Measurements from ENCODE around the gene ANKRD24. TPM values are rescaled to one million over a fixed set of nuclear protein-coding genes. Genes with fewer than 3 reads are reported as not detected.

The ANKRD24 gene
- total and polyA plus RNA-seq, 2 of the 13 experiments (the other 11 are each of a cell fraction or from before 2014, with no cell fraction given), result 0.13 to 0.24 TPM

- in situ Hi-C loops (cut with HindIII; ENCODE audit: extremely low pct_ligation_motif_present, low pct_unique_long_range_greater_than_20kb) (no loop called here), intact Hi-C loops (cut with micrococcal nuclease; ENCODE audit: unreplicated experiment) (no loop called here)
- FAIRE-seq, result no peak
- Histone ChIP-seq H4K20me1 (ENCODE audit: insufficient read depth, low read length) (no peaks in the 10 kb centered on the region), H3K27me3 (ENCODE audit: control insufficient read depth in 1 of 2, insufficient read depth in 2 of 2, low read length in 2 of 2) (no peaks in the 10 kb centered on the region), H3K36me3 (replicated peaks in 1 of 2; ENCODE audit: control insufficient read depth in 1 of 2, insufficient read depth in 2 of 2, low read length in 2 of 2) (peaks cover 4% of the 10 kb centered on the region in 2 experiments; a peak in 3 of 5 replicates), H2AFZ (ENCODE audit: low read length) (no peak overlapping the region), H3K4me1 (ENCODE audit: insufficient read depth, low read length) (peaks cover 53% of the 10 kb centered on the region), H3K9ac (ENCODE audit: insufficient read depth, low read depth, low read length) (no peak overlapping the region), H3K4me2 (ENCODE audit: low read depth, low read length) (peak overlapping the region; percentile 27), H3K79me2 (ENCODE audit: insufficient read depth, low read length) (no peaks in the 10 kb centered on the region), H3K4me3 (replicated peaks in 1 of 3; ENCODE audit: insufficient read depth in 1 of 3, low read depth in 2 of 3, low read length in 3 of 3) (peak overlapping the region in 1 of 3 experiments; percentile 23; a peak in 1 of 6 replicates), H3K9me3 (ENCODE audit: low read length) (no peaks in the 10 kb centered on the region), H3K27ac (ENCODE audit: extremely low read length, insufficient read depth, low read length) (peak overlapping the region; percentile 26)
- 71% methylated on average over 16 of the region's 21 CpGs for WGBS (ENCODE audit: low lambda C conversion rate)
- DNase-seq (ENCODE audit: low spot score), result no peak
- no TSS peak for BruUV-seq (replicated peaks)
- ATAC-seq, result no peak
- ChIA-PET CTCF (ENCODE audit: low intra/inter-chr PET ratio, low total read pairs) (no interaction called here), POLR2A (interaction anchor here (0.7 to 1.8 kb wide), 3 partner anchors 8 to 89 kb away, joined by 3 to 6 read pairs (median 3); no protein-coding TSS in a partner anchor)
- no peak for TF ChIP-seq FOXK1 (CRISPR knock-in tag; IDR thresholded peaks at IDR 0.05; ENCODE audit: borderline replicate concordance, low read depth)
- no peak for TF ChIP-seq RORA (CRISPR knock-in tag; IDR thresholded peaks at IDR 0.05)
- no peak for TF ChIP-seq ZNF367 (CRISPR knock-in tag; IDR thresholded peaks at IDR 0.05; ENCODE audit: borderline replicate concordance)
- no peak for TF ChIP-seq ATF4 (CRISPR knock-in tag; IDR thresholded peaks at IDR 0.05)
- TF ChIP-seq ZNF501 (CRISPR knock-in tag; IDR thresholded peaks at IDR 0.05), result no peak
- no peak for TF ChIP-seq ZNF251 (CRISPR knock-in tag; IDR thresholded peaks at IDR 0.05)
- no peak for TF ChIP-seq ZNF318 (CRISPR knock-in tag; IDR thresholded peaks at IDR 0.05)
- peak; percentile 74 for TF ChIP-seq ZNF770 (CRISPR knock-in tag; IDR thresholded peaks at IDR 0.05)
- no peak for TF ChIP-seq ZMYM2 (CRISPR knock-in tag; IDR thresholded peaks at IDR 0.05)
- TF ChIP-seq TAF1 (CRISPR knock-in tag; IDR thresholded peaks at IDR 0.05), result no peak
- TF ChIP-seq ZNF660 (CRISPR knock-in tag; IDR thresholded peaks at IDR 0.05; ENCODE audit: borderline replicate concordance, low read depth), result no peak
- TF ChIP-seq ZNF768 (CRISPR knock-in tag; IDR thresholded peaks at IDR 0.05), result peak; percentile 53; the same call in 1 of the 2 replicates
- TF ChIP-seq MIER2 (CRISPR knock-in tag; IDR thresholded peaks at IDR 0.05), result no peak
These were observed 27.7 kb upstream of the ANKRD24 start for GRCh38 chr19:4154571-4155312.
